HepG2 (cell line): ENCODE data around the gene FAM162A. TPM values are rescaled to one million over a fixed set of nuclear protein-coding genes. Genes with fewer than 3 reads are reported as not detected.
A peak's percentile ranks its signal among the peaks of the same experiment; 100 is the strongest.

Source experiments
- BORCS8-MEF2B ChIP-seq: sonication (generic); formaldehyde crosslinking; IDR thresholded peaks from 2 replicates; pipeline ENCODE4 v1.8.0; 2022; ENCODE audit warnings: mild to moderate bottlenecking, missing genetic modification reagents
- CC2D1A ChIP-seq: sonication (generic); formaldehyde crosslinking; IDR thresholded peaks from 2 replicates; pipeline ENCODE4 v1.8.1; 2023; ENCODE audit warnings: mild to moderate bottlenecking, missing genetic modification reagents
- ETV6 ChIP-seq: sonication (generic); formaldehyde crosslinking; conservative IDR thresholded peaks from 2 replicates; pipeline ENCODE4 v1.4.0; 2020; ENCODE audit warnings: missing genetic modification reagents
- GLMP ChIP-seq: sonication (generic); formaldehyde crosslinking; IDR thresholded peaks from 2 replicates; pipeline ENCODE4 v1.9.0; 2021; ENCODE audit warnings: missing genetic modification reagents, mild to moderate bottlenecking, borderline replicate concordance
- KLF12 ChIP-seq: sonication (generic); formaldehyde crosslinking; IDR thresholded peaks from 2 replicates; pipeline ENCODE4 v1.4.0; 2020; ENCODE audit warnings: missing genetic modification reagents, borderline replicate concordance
- MTF1 ChIP-seq: sonication (generic); formaldehyde crosslinking; IDR thresholded peaks from 2 replicates; pipeline ENCODE4 v1.5.0; 2020; ENCODE audit warnings: missing genetic modification reagents
- PRDM15 ChIP-seq: sonication (generic); formaldehyde crosslinking; IDR thresholded peaks from 2 replicates; pipeline ENCODE4 v1.4.0; 2020; ENCODE audit warnings: missing genetic modification reagents
- PRPF4 ChIP-seq: fragments of 200-400 bp; formaldehyde crosslinking; IDR thresholded peaks from 2 replicates; pipeline ENCODE4 v1.6.1; 2016; ENCODE audit warnings: low read length, low read depth; ENCODE audit not compliant: poor library complexity, severe bottlenecking
- SCMH1 ChIP-seq: sonication (generic); formaldehyde crosslinking; IDR thresholded peaks from 2 replicates; pipeline ENCODE4 v1.9.0; 2021; ENCODE audit warnings: missing genetic modification reagents, mild to moderate bottlenecking, borderline replicate concordance
- SMC3 ChIP-seq: IDR thresholded peaks from 2 replicates; pipeline ENCODE4 v1.6.1; 2011; ENCODE audit warnings: low read length, improper control_type of control experiment
- ZNF275 ChIP-seq: sonication (generic); formaldehyde crosslinking; IDR thresholded peaks from 2 replicates; pipeline ENCODE4 v1.8.0; 2022; ENCODE audit warnings: missing genetic modification reagents, mild to moderate bottlenecking, inconsistent platforms, borderline replicate concordance
- ZNF280B ChIP-seq: sonication (generic); formaldehyde crosslinking; IDR thresholded peaks from 2 replicates; pipeline ENCODE4 v1.5.0; 2020; ENCODE audit warnings: missing genetic modification reagents, mild to moderate bottlenecking, borderline replicate concordance
- ZNF451 ChIP-seq: sonication (generic); formaldehyde crosslinking; IDR thresholded peaks from 2 replicates; pipeline ENCODE4 v1.5.0; 2020; ENCODE audit warnings: mild to moderate bottlenecking, missing genetic modification reagents
- ZNF580 ChIP-seq: IDR thresholded peaks from 2 replicates; pipeline ENCODE4 v1.6.1; 2016; ENCODE audit warnings: low read depth, borderline replicate concordance
- polyA plus RNA-seq, 8 experiments: library from polyadenylated mRNA; depleted of rRNA in 3 of 8; stranded (reverse) in 7 of 8; unstranded in 1 of 8; fragments of >200 nt; fragmentation: Illumina TruSeq in 4 of 8; extraction: Trizol in 4 of 8; gene quantifications; 2 replicates each; pipeline versions ENCODE4 v1.2.1 to v1.2.3, GENCODE V29; 2011 to 2016; ENCODE audit warnings: low read depth in 4 of 8, missing spikeins in 1 of 8, mixed read lengths in 1 of 8; ENCODE audit not compliant: insufficient read depth in 1 of 8
- total RNA-seq, 5 experiments: library from RNA; depleted of rRNA; stranded (reverse); fragments of >200 nt; fragmentation: Illumina TruSeq; extraction: Trizol; gene quantifications; 2 replicates each; pipeline ENCODE4 v1.2.3, GENCODE V29; 2016; ENCODE audit warnings: low read depth in 1 of 5
- TF ChIP-seq, protein P1 (sequence below): sonication (generic); formaldehyde crosslinking; IDR thresholded peaks from 2 replicates; pipeline ENCODE4 v1.4.0; 2020; ENCODE audit warnings: missing genetic modification reagents
- TF ChIP-seq, protein P2 (sequence below): sonication (generic); formaldehyde crosslinking; IDR thresholded peaks from 2 replicates; pipeline ENCODE4 v1.5.0; 2020; ENCODE audit warnings: missing genetic modification reagents, mild to moderate bottlenecking, borderline replicate concordance

Gene FAM162A
- total and polyA plus RNA-seq, 2 of the 13 experiments (the other 11 are each of a cell fraction or from before 2014, with no cell fraction given), result 115 to 155 TPM

DNA sequence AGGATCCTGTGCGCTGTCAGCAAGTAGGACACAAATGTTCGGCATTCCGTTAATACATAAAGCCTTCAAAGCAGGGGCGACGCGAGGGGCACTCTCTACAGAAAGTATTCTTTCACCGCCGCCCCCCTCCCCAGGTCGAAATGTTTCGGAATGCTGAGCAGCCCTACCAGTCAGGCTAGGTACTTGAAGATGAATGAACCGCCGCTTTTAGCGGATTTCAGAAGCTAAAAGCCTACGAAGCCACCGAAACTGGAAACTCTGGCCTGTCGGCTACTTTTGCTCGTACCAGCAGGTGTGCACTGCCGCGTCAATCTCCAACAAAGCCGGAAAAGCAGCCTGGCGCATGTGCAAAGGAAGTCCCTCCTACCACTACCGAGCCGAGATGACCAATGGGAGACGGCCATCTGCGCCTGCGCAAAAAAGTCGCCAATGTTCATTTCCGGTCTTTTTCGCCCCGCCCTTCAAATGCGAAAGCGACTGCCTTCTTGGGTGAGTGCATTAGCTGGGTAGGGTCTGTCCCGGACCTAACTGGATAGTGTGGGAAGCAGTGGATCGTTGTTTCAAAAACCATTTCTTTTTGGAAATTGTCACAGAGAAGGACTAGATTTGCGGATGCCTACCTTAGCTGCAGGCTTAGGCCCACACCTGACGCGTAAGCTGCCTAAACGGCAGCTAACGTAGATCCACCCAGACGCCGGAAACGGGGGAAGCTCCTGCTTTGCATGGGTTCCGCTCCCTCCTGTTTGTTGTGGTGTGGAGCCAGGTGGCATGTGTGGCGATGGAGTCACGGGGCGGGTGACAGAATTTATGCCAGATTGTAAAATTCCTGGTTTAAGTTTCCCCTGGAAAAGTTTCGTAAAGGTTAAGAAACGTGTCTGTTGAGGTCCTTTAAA is 32.0 kb downstream of the FAM162A start, which contains the start of gene WDR5B (continued):
- TF ChIP-seq ZNF451 (no peak), BORCS8-MEF2B (CRISPR knock-in tag) (no peak), ZNF275 (CRISPR knock-in tag) (peak; percentile 27; the same call in 1 of the 2 replicates), MTF1 (CRISPR knock-in tag) (no peak; the same call in 1 of the 2 replicates), PRPF4 (no peak), ZNF280B (CRISPR knock-in tag) (peak; percentile 49; the same call in 1 of the 2 replicates), SCMH1 (CRISPR knock-in tag) (no peak), SMC3 (no peak), PRDM15 (CRISPR knock-in tag) (no peak), GLMP (CRISPR knock-in tag) (no peak), CC2D1A (CRISPR knock-in tag) (no peak), ETV6 (CRISPR knock-in tag) (no peak), KLF12 (CRISPR knock-in tag) (no peak; the same call in 1 of the 2 replicates), ZNF580 (CRISPR knock-in tag) (peak; percentile 75; the same call in 1 of the 2 replicates)
- TF ChIP-seq, protein P1, sequence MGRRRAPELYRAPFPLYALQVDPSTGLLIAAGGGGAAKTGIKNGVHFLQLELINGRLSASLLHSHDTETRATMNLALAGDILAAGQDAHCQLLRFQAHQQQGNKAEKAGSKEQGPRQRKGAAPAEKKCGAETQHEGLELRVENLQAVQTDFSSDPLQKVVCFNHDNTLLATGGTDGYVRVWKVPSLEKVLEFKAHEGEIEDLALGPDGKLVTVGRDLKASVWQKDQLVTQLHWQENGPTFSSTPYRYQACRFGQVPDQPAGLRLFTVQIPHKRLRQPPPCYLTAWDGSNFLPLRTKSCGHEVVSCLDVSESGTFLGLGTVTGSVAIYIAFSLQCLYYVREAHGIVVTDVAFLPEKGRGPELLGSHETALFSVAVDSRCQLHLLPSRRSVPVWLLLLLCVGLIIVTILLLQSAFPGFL, result no peak
- TF ChIP-seq, protein P2, sequence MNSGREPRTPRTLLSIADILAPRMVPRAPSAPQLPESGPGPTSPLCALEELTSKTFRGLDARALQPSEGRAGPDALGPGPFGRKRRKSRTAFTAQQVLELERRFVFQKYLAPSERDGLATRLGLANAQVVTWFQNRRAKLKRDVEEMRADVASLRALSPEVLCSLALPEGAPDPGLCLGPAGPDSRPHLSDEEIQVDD (CRISPR knock-in tag), result no peak
